ENCODE measurements around the gene NPAS3.

Gene NPAS3

DNA sequence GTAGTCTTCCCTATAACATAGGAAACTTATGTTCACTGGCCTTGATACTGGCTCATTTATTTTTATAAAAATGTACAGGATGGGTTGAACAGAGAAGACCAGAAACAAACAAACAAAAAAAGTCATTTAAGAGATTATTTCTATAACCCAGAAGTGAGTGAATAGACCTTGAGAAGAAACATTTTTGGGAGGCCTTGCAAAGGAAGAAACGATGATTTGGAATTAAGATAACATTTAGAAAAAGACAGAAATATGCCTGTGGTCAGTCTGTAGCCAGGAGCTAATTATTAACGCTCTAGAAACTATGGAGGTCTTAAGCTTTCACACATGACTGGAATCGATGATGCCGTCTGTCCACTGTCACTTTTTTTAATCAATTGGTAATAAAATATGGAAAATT, 748.2 kb downstream of the NPAS3 start:
- Histone ChIP-seq H3K36me3 (ENCODE audit: low read depth) (no peaks in the 10 kb centered on the region), H3K4me1 (ENCODE audit: insufficient read depth, poor library complexity, severe bottlenecking) (peaks cover 28% of the 10 kb centered on the region), H3K9me3 (ENCODE audit: severe bottlenecking) (no peaks in the 10 kb centered on the region), H3K27me3 (ENCODE audit: insufficient read depth, poor library complexity, severe bottlenecking) (no peaks in the 10 kb centered on the region), H3K4me3 (ENCODE audit: severe bottlenecking) (no peak overlapping the region), H3K27ac (ENCODE audit: poor library complexity, severe bottlenecking) (peak overlapping the region; percentile 75)
- ATAC-seq (ENCODE audit: low read depth) (no peak), DNase-seq (ENCODE audit: low spot score) (no peak)
- TF ChIP-seq, protein P1, sequence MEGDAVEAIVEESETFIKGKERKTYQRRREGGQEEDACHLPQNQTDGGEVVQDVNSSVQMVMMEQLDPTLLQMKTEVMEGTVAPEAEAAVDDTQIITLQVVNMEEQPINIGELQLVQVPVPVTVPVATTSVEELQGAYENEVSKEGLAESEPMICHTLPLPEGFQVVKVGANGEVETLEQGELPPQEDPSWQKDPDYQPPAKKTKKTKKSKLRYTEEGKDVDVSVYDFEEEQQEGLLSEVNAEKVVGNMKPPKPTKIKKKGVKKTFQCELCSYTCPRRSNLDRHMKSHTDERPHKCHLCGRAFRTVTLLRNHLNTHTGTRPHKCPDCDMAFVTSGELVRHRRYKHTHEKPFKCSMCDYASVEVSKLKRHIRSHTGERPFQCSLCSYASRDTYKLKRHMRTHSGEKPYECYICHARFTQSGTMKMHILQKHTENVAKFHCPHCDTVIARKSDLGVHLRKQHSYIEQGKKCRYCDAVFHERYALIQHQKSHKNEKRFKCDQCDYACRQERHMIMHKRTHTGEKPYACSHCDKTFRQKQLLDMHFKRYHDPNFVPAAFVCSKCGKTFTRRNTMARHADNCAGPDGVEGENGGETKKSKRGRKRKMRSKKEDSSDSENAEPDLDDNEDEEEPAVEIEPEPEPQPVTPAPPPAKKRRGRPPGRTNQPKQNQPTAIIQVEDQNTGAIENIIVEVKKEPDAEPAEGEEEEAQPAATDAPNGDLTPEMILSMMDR (IDR thresholded peaks at IDR 0.05; ENCODE audit: poor library complexity, severe bottlenecking): no peak

DNA sequence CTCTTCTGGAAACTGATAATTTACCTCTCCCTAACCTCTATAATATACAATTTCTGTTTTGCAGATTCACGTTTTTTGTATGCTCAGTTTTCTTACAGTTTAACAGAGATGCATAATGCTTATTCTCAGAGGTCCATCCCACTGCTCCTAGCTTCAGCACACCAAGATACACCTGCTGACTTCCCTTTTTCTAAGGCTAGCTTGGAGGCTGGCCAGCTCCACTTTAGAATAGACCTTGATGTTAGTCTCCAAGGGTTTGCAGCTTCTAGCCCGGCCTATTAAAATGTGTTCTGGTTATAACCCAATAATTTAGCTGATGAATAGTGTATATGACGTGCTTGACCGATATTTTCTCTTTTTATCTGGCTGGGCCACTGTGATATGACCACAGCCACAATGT, 751.0 kb downstream of the NPAS3 start:
- ATAC-seq (ENCODE audit: low read depth) (no peak), DNase-seq (ENCODE audit: low spot score) (no peak)
- H3K36me3 ChIP-seq (ENCODE audit: low read depth): no peaks in the 10 kb centered on the region

DNA sequence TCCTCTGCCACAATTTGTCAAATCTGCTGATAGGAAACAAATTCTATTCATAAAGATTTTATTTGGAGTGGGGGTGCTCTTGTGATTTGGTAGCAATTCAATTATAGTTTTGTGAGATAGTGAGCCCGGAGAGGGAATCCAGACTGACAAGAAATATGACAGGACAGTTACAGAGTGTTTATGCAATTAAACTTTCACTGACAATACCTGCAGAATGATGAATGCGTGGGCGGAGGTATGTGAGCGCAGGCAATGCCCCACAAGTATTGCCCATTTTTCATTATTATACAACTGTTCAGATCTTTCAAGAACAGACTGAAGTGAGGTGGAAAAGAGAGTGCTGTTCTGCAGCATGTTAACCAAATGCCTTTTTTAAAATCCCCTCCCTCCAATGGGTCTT, 753.2 kb downstream of the NPAS3 start:
- Histone ChIP-seq H3K36me3 (ENCODE audit: low read depth) (no peaks in the 10 kb centered on the region), H3K4me1 (ENCODE audit: insufficient read depth, poor library complexity, severe bottlenecking) (peaks cover 17% of the 10 kb centered on the region), H3K27ac (ENCODE audit: poor library complexity, severe bottlenecking) (no peak overlapping the region), H3K4me3 (ENCODE audit: severe bottlenecking) (no peak overlapping the region), H3K9me3 (ENCODE audit: severe bottlenecking) (no peaks in the 10 kb centered on the region), H3K27me3 (ENCODE audit: insufficient read depth, poor library complexity, severe bottlenecking) (no peaks in the 10 kb centered on the region)
- DNase-seq (ENCODE audit: low spot score) (peak; percentile 78), ATAC-seq (ENCODE audit: low read depth) (peak; percentile 82)
- TF ChIP-seq, protein P1 (IDR thresholded peaks at IDR 0.05; ENCODE audit: poor library complexity, severe bottlenecking): no peak

More for the DNA sequence above, 751.0 kb downstream of the NPAS3 start:
- H3K27me3 ChIP-seq (ENCODE audit: insufficient read depth, poor library complexity, severe bottlenecking): no peaks in the 10 kb centered on the region
- TF ChIP-seq, protein P1 (IDR thresholded peaks at IDR 0.05; ENCODE audit: poor library complexity, severe bottlenecking): no peak
- H3K4me1 ChIP-seq (ENCODE audit: insufficient read depth, poor library complexity, severe bottlenecking): peaks cover 32% of the 10 kb centered on the region
- no peaks in the 10 kb centered on the region for H3K9me3 ChIP-seq (ENCODE audit: severe bottlenecking)
- no peak overlapping the region for H3K4me3 ChIP-seq (ENCODE audit: severe bottlenecking)
- H3K27ac ChIP-seq (ENCODE audit: poor library complexity, severe bottlenecking): no peak overlapping the region

- Histone ChIP-seq H3K36me3 (ENCODE audit: low read depth) (no peaks in the 10 kb centered on the region), H3K9me3 (ENCODE audit: severe bottlenecking) (no peaks in the 10 kb centered on the region), H3K27ac (ENCODE audit: poor library complexity, severe bottlenecking) (no peak overlapping the region), H3K4me1 (ENCODE audit: insufficient read depth, poor library complexity, severe bottlenecking) (peaks cover 17% of the 10 kb centered on the region), H3K27me3 (ENCODE audit: insufficient read depth, poor library complexity, severe bottlenecking) (no peaks in the 10 kb centered on the region), H3K4me3 (ENCODE audit: severe bottlenecking) (no peak overlapping the region)
- no peak for DNase-seq (ENCODE audit: low spot score)
- ATAC-seq (ENCODE audit: low read depth): peak; percentile 71; the same call in 2 of the 3 replicates
- TF ChIP-seq, protein P1 (IDR thresholded peaks at IDR 0.05; ENCODE audit: poor library complexity, severe bottlenecking): no peak
Observed at GRCh38 chr14:33692762-33693161, 754.1 kb downstream of the NPAS3 start.

GRCh38 chr14:33693237-33693636, 754.6 kb downstream of the NPAS3 start:
- Histone ChIP-seq H3K9me3 (ENCODE audit: severe bottlenecking) (no peaks in the 10 kb centered on the region), H3K4me1 (ENCODE audit: insufficient read depth, poor library complexity, severe bottlenecking) (peaks cover 17% of the 10 kb centered on the region), H3K36me3 (ENCODE audit: low read depth) (no peaks in the 10 kb centered on the region), H3K27me3 (ENCODE audit: insufficient read depth, poor library complexity, severe bottlenecking) (no peaks in the 10 kb centered on the region), H3K4me3 (ENCODE audit: severe bottlenecking) (no peak overlapping the region), H3K27ac (ENCODE audit: poor library complexity, severe bottlenecking) (no peak overlapping the region)
- no peak for ATAC-seq (ENCODE audit: low read depth)
- TF ChIP-seq, protein P1 (IDR thresholded peaks at IDR 0.05; ENCODE audit: poor library complexity, severe bottlenecking): no peak
- DNase-seq (ENCODE audit: low spot score): no peak
